SK-N-SH treated with all-trans-retinoic acid at 6 μM for 48 hours (cell line): ENCODE results near the gene C11orf52.

Source experiments
- ATAC-seq: fragments of 200-7000 bp; cut with Tn5 transposase; 3 replicates; pipeline ENCODE4 v1.9.1; 2020; ENCODE audit warnings: mild to moderate bottlenecking, moderate library complexity
- ARNTL ChIP-seq: fragments of 450-650 bp; formaldehyde crosslinking; IDR thresholded peaks from 2 replicates; pipeline ENCODE4 v1.5.0; 2020; ENCODE audit warnings: low read depth, mild to moderate bottlenecking, moderate library complexity, borderline replicate concordance
- CSDC2 ChIP-seq: fragments of 250-450 bp; sonication (Bioruptor Pico); IDR thresholded peaks from 2 replicates; pipeline ENCODE4 v1.5.0; 2020; ENCODE audit warnings: mild to moderate bottlenecking, moderate library complexity
- ESRRG ChIP-seq: fragments of 250-450 bp; sonication (Bioruptor Pico); IDR thresholded peaks from 2 replicates; pipeline ENCODE4 v1.6.1; 2021; ENCODE audit warnings: mild to moderate bottlenecking
- GLIS3 ChIP-seq: fragments of 250-450 bp; sonication (Bioruptor Pico); IDR thresholded peaks from 2 replicates; pipeline ENCODE4 v1.5.0; 2020; ENCODE audit warnings: mild to moderate bottlenecking, moderate library complexity
- ISL1 ChIP-seq: fragments of 250-450 bp; sonication (Bioruptor Pico); IDR thresholded peaks from 2 replicates; pipeline ENCODE4 v2.1.2; 2022; ENCODE audit warnings: mild to moderate bottlenecking, moderate library complexity
- OSR1 ChIP-seq: fragments of 250-450 bp; sonication (Bioruptor Pico); IDR thresholded peaks from 2 replicates; pipeline ENCODE4 v1.8.0; 2022; ENCODE audit warnings: moderate library complexity, mild to moderate bottlenecking, inconsistent platforms
- PPARA ChIP-seq: fragments of 250-450 bp; sonication (Bioruptor Pico); IDR thresholded peaks from 2 replicates; pipeline ENCODE4 v1.5.0; 2020; ENCODE audit warnings: mild to moderate bottlenecking, borderline replicate concordance
- RARB ChIP-seq: fragments of 250-450 bp; sonication (Bioruptor Pico); IDR thresholded peaks from 2 replicates; pipeline ENCODE4 v1.8.0; 2021; ENCODE audit warnings: mild to moderate bottlenecking, moderate library complexity
- SNAI2 ChIP-seq: fragments of 250-450 bp; sonication (Bioruptor Pico); IDR thresholded peaks from 2 replicates; pipeline ENCODE4 v1.5.0; 2020; ENCODE audit warnings: mild to moderate bottlenecking, moderate library complexity
- TCF4 ChIP-seq: fragments of 250-450 bp; sonication (Bioruptor Pico); IDR thresholded peaks from 2 replicates; pipeline ENCODE4 v1.8.0; 2021; ENCODE audit warnings: mild to moderate bottlenecking, moderate library complexity, borderline replicate concordance
- TOX ChIP-seq: fragments of 250-450 bp; sonication (Bioruptor Pico); IDR thresholded peaks from 2 replicates; pipeline ENCODE4 v1.8.0; 2021; ENCODE audit warnings: mild to moderate bottlenecking, moderate library complexity, borderline replicate concordance
- ZFP30 ChIP-seq: fragments of 450-650 bp; formaldehyde crosslinking; IDR thresholded peaks from 2 replicates; pipeline ENCODE4 v1.5.0; 2022; ENCODE audit warnings: mild to moderate bottlenecking, moderate library complexity
- ZNF565 ChIP-seq: fragments of 450-650 bp; formaldehyde crosslinking; conservative IDR thresholded peaks from 2 replicates; pipeline ENCODE4 v1.5.0; 2020; ENCODE audit warnings: low read depth, mild to moderate bottlenecking, moderate library complexity
- ZNF70 ChIP-seq: fragments of 450-650 bp; formaldehyde crosslinking; IDR thresholded peaks from 2 replicates; pipeline ENCODE4 v1.5.0; 2020; ENCODE audit warnings: mild to moderate bottlenecking, moderate library complexity
- ZNF8 ChIP-seq: fragments of 450-650 bp; formaldehyde crosslinking; IDR thresholded peaks from 2 replicates; pipeline ENCODE4 v1.5.0; 2020; ENCODE audit warnings: mild to moderate bottlenecking, moderate library complexity
- TF ChIP-seq, protein P1 (sequence below): fragments of 250-450 bp; sonication (Bioruptor Pico); IDR thresholded peaks from 2 replicates; pipeline ENCODE4 v1.5.1; 2020; ENCODE audit warnings: low read depth, mild to moderate bottlenecking, moderate library complexity
- TF ChIP-seq, protein P2 (sequence below): fragments of 250-450 bp; sonication (Bioruptor Pico); IDR thresholded peaks from 2 replicates; pipeline ENCODE4 v1.5.1; 2021; ENCODE audit warnings: mild to moderate bottlenecking, moderate library complexity
- TF ChIP-seq, protein P3 (sequence below): fragments of 250-450 bp; sonication (Bioruptor Pico); IDR thresholded peaks from 2 replicates; pipeline ENCODE4 v1.5.0; 2020; ENCODE audit warnings: mild to moderate bottlenecking, moderate library complexity
- TF ChIP-seq, protein P4 (sequence below): fragments of 250-450 bp; sonication (Bioruptor Pico); IDR thresholded peaks from 2 replicates; pipeline ENCODE4 v1.8.0; 2021; ENCODE audit warnings: low read depth, mild to moderate bottlenecking, moderate library complexity, borderline replicate concordance
- TF ChIP-seq, protein P5 (sequence below): fragments of 250-450 bp; sonication (Bioruptor Pico); IDR thresholded peaks from 2 replicates; pipeline ENCODE4 v1.8.0; 2020; ENCODE audit warnings: mild to moderate bottlenecking, moderate library complexity, borderline replicate concordance

C11orf52 gene

DNA sequence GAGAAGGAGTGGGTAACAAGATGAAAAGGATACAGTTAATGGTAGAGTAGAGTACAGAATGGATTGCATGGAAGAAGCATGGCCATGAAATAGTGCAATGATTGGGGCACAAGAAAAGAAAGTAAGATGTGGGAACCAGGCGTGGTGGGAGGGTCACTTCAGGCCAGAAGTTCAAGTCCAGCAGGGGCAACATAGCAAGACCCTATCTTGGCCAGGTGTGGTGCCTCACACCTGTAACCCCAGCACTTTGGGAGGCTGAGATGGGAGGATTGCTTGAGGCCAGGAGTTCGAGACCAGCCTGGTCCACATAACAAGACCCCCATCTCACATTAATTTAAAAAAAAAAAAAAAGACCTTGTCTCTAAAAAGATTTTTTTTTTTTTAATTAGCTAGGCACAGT, 1.4 kb upstream of the C11orf52 start:
- ATAC-seq, result no peak
- TF ChIP-seq, protein P1, sequence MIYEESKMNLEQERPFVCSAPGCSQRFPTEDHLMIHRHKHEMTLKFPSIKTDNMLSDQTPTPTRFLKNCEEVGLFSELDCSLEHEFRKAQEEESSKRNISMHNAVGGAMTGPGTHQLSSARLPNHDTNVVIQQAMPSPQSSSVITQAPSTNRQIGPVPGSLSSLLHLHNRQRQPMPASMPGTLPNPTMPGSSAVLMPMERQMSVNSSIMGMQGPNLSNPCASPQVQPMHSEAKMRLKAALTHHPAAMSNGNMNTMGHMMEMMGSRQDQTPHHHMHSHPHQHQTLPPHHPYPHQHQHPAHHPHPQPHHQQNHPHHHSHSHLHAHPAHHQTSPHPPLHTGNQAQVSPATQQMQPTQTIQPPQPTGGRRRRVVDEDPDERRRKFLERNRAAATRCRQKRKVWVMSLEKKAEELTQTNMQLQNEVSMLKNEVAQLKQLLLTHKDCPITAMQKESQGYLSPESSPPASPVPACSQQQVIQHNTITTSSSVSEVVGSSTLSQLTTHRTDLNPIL (CRISPR knock-in tag), result no peak
- TF ChIP-seq RARB (CRISPR knock-in tag) (no peak), ZFP30 (CRISPR knock-in tag) (no peak), GLIS3 (CRISPR knock-in tag) (no peak), CSDC2 (CRISPR knock-in tag) (no peak), ZNF70 (CRISPR knock-in tag) (no peak), TOX (CRISPR knock-in tag) (no peak)
- TF ChIP-seq, all 23 proteins: peak for 0

DNA sequence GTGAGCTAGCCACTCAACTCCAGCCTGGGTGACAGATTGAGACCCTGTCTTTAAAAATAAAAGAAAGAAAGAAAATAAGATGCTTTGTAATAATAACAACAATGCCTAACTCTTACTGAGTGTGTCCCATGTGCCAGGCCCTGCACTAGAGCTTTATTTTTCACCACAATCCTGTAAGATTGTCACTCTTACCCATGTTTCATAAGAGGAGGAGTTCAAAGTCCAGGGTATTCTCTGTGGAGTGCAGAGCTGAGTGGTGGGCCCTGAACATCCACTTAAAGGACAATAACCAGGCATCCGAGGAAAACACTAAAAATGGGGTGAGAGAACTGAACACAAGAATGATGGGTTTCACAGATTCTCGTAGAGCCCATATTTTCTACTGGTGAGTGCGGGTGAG, 925 bp upstream of the C11orf52 start:
- TF ChIP-seq ESRRG (no peak), TCF4 (CRISPR knock-in tag) (no peak), OSR1 (no peak), PPARA (no peak)
- TF ChIP-seq, protein P2, sequence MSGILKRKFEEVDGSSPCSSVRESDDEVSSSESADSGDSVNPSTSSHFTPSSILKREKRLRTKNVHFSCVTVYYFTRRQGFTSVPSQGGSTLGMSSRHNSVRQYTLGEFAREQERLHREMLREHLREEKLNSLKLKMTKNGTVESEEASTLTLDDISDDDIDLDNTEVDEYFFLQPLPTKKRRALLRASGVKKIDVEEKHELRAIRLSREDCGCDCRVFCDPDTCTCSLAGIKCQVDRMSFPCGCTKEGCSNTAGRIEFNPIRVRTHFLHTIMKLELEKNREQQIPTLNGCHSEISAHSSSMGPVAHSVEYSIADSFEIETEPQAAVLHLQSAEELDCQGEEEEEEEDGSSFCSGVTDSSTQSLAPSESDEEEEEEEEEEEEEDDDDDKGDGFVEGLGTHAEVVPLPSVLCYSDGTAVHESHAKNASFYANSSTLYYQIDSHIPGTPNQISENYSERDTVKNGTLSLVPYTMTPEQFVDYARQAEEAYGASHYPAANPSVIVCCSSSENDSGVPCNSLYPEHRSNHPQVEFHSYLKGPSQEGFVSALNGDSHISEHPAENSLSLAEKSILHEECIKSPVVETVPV, result no peak
- TF ChIP-seq, protein P3, sequence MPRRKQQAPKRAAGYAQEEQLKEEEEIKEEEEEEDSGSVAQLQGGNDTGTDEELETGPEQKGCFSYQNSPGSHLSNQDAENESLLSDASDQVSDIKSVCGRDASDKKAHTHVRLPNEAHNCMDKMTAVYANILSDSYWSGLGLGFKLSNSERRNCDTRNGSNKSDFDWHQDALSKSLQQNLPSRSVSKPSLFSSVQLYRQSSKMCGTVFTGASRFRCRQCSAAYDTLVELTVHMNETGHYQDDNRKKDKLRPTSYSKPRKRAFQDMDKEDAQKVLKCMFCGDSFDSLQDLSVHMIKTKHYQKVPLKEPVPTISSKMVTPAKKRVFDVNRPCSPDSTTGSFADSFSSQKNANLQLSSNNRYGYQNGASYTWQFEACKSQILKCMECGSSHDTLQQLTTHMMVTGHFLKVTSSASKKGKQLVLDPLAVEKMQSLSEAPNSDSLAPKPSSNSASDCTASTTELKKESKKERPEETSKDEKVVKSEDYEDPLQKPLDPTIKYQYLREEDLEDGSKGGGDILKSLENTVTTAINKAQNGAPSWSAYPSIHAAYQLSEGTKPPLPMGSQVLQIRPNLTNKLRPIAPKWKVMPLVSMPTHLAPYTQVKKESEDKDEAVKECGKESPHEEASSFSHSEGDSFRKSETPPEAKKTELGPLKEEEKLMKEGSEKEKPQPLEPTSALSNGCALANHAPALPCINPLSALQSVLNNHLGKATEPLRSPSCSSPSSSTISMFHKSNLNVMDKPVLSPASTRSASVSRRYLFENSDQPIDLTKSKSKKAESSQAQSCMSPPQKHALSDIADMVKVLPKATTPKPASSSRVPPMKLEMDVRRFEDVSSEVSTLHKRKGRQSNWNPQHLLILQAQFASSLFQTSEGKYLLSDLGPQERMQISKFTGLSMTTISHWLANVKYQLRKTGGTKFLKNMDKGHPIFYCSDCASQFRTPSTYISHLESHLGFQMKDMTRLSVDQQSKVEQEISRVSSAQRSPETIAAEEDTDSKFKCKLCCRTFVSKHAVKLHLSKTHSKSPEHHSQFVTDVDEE (CRISPR knock-in tag), result no peak
- TF ChIP-seq, protein P1 (CRISPR knock-in tag), result no peak
- ATAC-seq, result no peak

DNA sequence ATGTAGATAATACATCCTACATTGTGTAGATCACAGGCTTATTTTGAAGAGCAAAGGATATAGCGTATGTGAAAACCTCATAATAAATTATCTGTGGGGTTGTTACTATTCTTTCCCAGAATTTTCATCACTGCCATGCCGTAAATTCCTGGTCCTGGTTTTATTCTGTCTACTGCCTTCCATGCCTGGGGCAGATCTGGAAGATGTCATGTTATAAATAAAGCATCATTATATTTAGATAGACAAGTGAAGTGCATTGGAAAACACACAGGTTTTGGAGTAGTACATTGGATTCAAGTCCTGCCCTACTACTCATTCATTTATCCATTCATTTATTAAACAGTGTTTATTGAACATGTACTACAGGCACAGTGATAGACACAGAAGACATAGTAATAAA, 2.2 kb downstream of the C11orf52 start:
- no peak for ATAC-seq
- TF ChIP-seq TCF4 (CRISPR knock-in tag), result no peak
- TF ChIP-seq CSDC2 (CRISPR knock-in tag), result no peak
- TF ChIP-seq RARB (CRISPR knock-in tag), result no peak
- TF ChIP-seq ISL1 (CRISPR knock-in tag), result no peak
- TF ChIP-seq ARNTL (CRISPR knock-in tag), result no peak
- TF ChIP-seq ZNF565 (CRISPR knock-in tag), result no peak
- TF ChIP-seq, protein P1 (CRISPR knock-in tag), result no peak
- TF ChIP-seq PPARA, result no peak
- TF ChIP-seq ESRRG, result no peak
- no peak for TF ChIP-seq OSR1
- TF ChIP-seq ZNF8 (CRISPR knock-in tag), result no peak
- TF ChIP-seq GLIS3 (CRISPR knock-in tag), result no peak
- TF ChIP-seq, protein P4, sequence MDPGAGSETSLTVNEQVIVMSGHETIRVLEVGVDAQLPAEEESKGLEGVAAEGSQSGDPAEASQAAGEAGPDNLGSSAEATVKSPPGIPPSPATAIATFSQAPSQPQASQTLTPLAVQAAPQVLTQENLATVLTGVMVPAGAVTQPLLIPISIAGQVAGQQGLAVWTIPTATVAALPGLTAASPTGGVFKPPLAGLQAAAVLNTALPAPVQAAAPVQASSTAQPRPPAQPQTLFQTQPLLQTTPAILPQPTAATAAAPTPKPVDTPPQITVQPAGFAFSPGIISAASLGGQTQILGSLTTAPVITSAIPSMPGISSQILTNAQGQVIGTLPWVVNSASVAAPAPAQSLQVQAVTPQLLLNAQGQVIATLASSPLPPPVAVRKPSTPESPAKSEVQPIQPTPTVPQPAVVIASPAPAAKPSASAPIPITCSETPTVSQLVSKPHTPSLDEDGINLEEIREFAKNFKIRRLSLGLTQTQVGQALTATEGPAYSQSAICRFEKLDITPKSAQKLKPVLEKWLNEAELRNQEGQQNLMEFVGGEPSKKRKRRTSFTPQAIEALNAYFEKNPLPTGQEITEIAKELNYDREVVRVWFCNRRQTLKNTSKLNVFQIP, result no peak
- no peak for TF ChIP-seq ZNF70 (CRISPR knock-in tag)
- TF ChIP-seq SNAI2 (CRISPR knock-in tag), result no peak
- TF ChIP-seq, protein P2, result no peak
- TF ChIP-seq, protein P3 (CRISPR knock-in tag), result no peak
- TF ChIP-seq, protein P5, sequence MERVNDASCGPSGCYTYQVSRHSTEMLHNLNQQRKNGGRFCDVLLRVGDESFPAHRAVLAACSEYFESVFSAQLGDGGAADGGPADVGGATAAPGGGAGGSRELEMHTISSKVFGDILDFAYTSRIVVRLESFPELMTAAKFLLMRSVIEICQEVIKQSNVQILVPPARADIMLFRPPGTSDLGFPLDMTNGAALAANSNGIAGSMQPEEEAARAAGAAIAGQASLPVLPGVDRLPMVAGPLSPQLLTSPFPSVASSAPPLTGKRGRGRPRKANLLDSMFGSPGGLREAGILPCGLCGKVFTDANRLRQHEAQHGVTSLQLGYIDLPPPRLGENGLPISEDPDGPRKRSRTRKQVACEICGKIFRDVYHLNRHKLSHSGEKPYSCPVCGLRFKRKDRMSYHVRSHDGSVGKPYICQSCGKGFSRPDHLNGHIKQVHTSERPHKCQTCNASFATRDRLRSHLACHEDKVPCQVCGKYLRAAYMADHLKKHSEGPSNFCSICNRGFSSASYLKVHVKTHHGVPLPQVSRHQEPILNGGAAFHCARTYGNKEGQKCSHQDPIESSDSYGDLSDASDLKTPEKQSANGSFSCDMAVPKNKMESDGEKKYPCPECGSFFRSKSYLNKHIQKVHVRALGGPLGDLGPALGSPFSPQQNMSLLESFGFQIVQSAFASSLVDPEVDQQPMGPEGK, result no peak
